Measurements from ENCODE around the gene CDH2.

The CDH2 gene

GRCh38 chr18:27967913-27968824 is 208.8 kb downstream of the CDH2 start:
- H3K4me3 ChIP-seq (ENCODE audit: low read length) = no peak overlapping the region
- DNase-seq (ENCODE audit: low read depth) = peak; percentile 35
- no peak for TF ChIP-seq CTCF (conservative IDR thresholded peaks at IDR 0.05; ENCODE audit: low read length)

GRCh38 chr18:27966881-27967280 is 210.0 kb downstream of the CDH2 start:
- H3K4me3 ChIP-seq (ENCODE audit: low read length) = no peak overlapping the region
- TF ChIP-seq CTCF (conservative IDR thresholded peaks at IDR 0.05; ENCODE audit: low read length) = no peak
- DNase-seq (ENCODE audit: low read depth) = peak; percentile 10

- H3K4me3 ChIP-seq (ENCODE audit: low read length) = no peak overlapping the region
- peak; percentile 14 for DNase-seq (ENCODE audit: low read depth)
- no peak for TF ChIP-seq CTCF (conservative IDR thresholded peaks at IDR 0.05; ENCODE audit: low read length)
These were observed 212.1 kb downstream of the CDH2 start for GRCh38 chr18:27964811-27965210.

- TF ChIP-seq CTCF (conservative IDR thresholded peaks at IDR 0.05; ENCODE audit: low read length) = no peak
- no peak overlapping the region for H3K4me3 ChIP-seq (ENCODE audit: low read length)
- no peak for DNase-seq (ENCODE audit: low read depth)
These were observed 217.8 kb downstream of the CDH2 start for GRCh38 chr18:27959101-27959500.

GRCh38 chr18:27956001-27956640 is 220.8 kb downstream of the CDH2 start:
- no peak overlapping the region for H3K4me3 ChIP-seq (ENCODE audit: low read length)
- TF ChIP-seq CTCF (conservative IDR thresholded peaks at IDR 0.05; ENCODE audit: low read length) = no peak
- no peak for DNase-seq (ENCODE audit: low read depth)

- no peak for TF ChIP-seq CTCF (conservative IDR thresholded peaks at IDR 0.05; ENCODE audit: low read length)
- H3K4me3 ChIP-seq (ENCODE audit: low read length) = no peak overlapping the region
- DNase-seq (ENCODE audit: low read depth) = peak; percentile 26
These were observed 222.7 kb downstream of the CDH2 start for GRCh38 chr18:27954226-27954625.

- H3K4me3 ChIP-seq (ENCODE audit: low read length) = no peak overlapping the region
- DNase-seq (ENCODE audit: low read depth) = no peak
- TF ChIP-seq CTCF (conservative IDR thresholded peaks at IDR 0.05; ENCODE audit: low read length) = no peak
These were observed 224.2 kb downstream of the CDH2 start for GRCh38 chr18:27952741-27953140.
